ENCODE data around the gene EPYC. TPM values are rescaled to one million over a fixed set of nuclear protein-coding genes. Genes with fewer than 3 reads are reported as not detected.

EPYC gene
- total and polyA plus RNA-seq, 2 of the 13 experiments (the other 11 are each of a cell fraction or from before 2014, with no cell fraction given), result not detected

- Histone ChIP-seq H3K36me3 (replicated peaks in 1 of 2; ENCODE audit: control insufficient read depth in 1 of 2, insufficient read depth in 2 of 2, low read length in 2 of 2) (no peaks in the 10 kb centered on the region), H3K9ac (ENCODE audit: insufficient read depth, low read depth, low read length) (no peak overlapping the region), H3K9me3 (ENCODE audit: low read length) (no peaks in the 10 kb centered on the region), H3K4me2 (ENCODE audit: low read depth, low read length) (no peak overlapping the region), H3K27me3 (ENCODE audit: control insufficient read depth in 1 of 2, insufficient read depth in 2 of 2, low read length in 2 of 2) (no peaks in the 10 kb centered on the region), H2AFZ (ENCODE audit: low read length) (no peak overlapping the region), H3K4me3 (replicated peaks in 1 of 3; ENCODE audit: insufficient read depth in 1 of 3, low read depth in 2 of 3, low read length in 3 of 3) (no peak overlapping the region), H3K4me1 (ENCODE audit: insufficient read depth, low read length) (no peaks in the 10 kb centered on the region), H4K20me1 (ENCODE audit: insufficient read depth, low read length) (no peaks in the 10 kb centered on the region), H3K27ac (ENCODE audit: extremely low read length, insufficient read depth, low read length) (no peak overlapping the region), H3K79me2 (ENCODE audit: insufficient read depth, low read length) (no peaks in the 10 kb centered on the region)
- ChIA-PET CTCF (ENCODE audit: low intra/inter-chr PET ratio, low total read pairs) (no interaction called here), POLR2A (no interaction called here)
- DNase-seq (ENCODE audit: low spot score) (no peak), FAIRE-seq (no peak), ATAC-seq (no peak)
- 70% methylated on average over 7 of the region's 7 CpGs for WGBS (ENCODE audit: low lambda C conversion rate)
- intact Hi-C loops (cut with micrococcal nuclease; ENCODE audit: unreplicated experiment), result no loop called here
- BruUV-seq (replicated peaks), result no TSS peak
- in situ Hi-C loops (cut with HindIII; ENCODE audit: extremely low pct_ligation_motif_present, low pct_unique_long_range_greater_than_20kb), result no loop called here
- no peak for TF ChIP-seq THAP11 (CRISPR knock-in tag; IDR thresholded peaks at IDR 0.05)
- no peak for TF ChIP-seq KLF12 (CRISPR knock-in tag; IDR thresholded peaks at IDR 0.05; ENCODE audit: borderline replicate concordance)
- TF ChIP-seq ZNF333 (CRISPR knock-in tag; IDR thresholded peaks at IDR 0.05; ENCODE audit: borderline replicate concordance), result no peak
- TF ChIP-seq MXD1 (CRISPR knock-in tag; IDR thresholded peaks at IDR 0.05), result no peak
- TF ChIP-seq ZNF33A (CRISPR knock-in tag; IDR thresholded peaks at IDR 0.05; ENCODE audit: borderline replicate concordance), result no peak
- no peak for TF ChIP-seq TERF1 (CRISPR knock-in tag; IDR thresholded peaks at IDR 0.05)
- no peak for TF ChIP-seq SOX13 (IDR thresholded peaks at IDR 0.05)
- no peak for TF ChIP-seq SOX13 (CRISPR knock-in tag; conservative IDR thresholded peaks at IDR 0.05 in 1 of 2, IDR thresholded peaks at IDR 0.05 in 1 of 2)
- TF ChIP-seq ZNF597 (CRISPR knock-in tag; IDR thresholded peaks at IDR 0.05), result no peak
- TF ChIP-seq JUNB (CRISPR knock-in tag; IDR thresholded peaks at IDR 0.05; ENCODE audit: borderline replicate concordance), result no peak
- TF ChIP-seq CTCF (CRISPR knock-in tag; IDR thresholded peaks at IDR 0.05), result no peak
- TF ChIP-seq ZSCAN22 (CRISPR knock-in tag; IDR thresholded peaks at IDR 0.05), result no peak
- TF ChIP-seq ZNF337 (CRISPR knock-in tag; IDR thresholded peaks at IDR 0.05; ENCODE audit: borderline replicate concordance, low read depth), result no peak
- no peak for TF ChIP-seq RXRB (CRISPR knock-in tag; IDR thresholded peaks at IDR 0.05; ENCODE audit: borderline replicate concordance)
- TF ChIP-seq POGZ (CRISPR knock-in tag; IDR thresholded peaks at IDR 0.05), result no peak
- no peak for TF ChIP-seq ZNF431 (CRISPR knock-in tag; IDR thresholded peaks at IDR 0.05; ENCODE audit: borderline replicate concordance, low read depth)
- TF ChIP-seq ZNF768 (CRISPR knock-in tag; IDR thresholded peaks at IDR 0.05), result no peak
- no peak for TF ChIP-seq FOXC1 (CRISPR knock-in tag; IDR thresholded peaks at IDR 0.05; ENCODE audit: borderline replicate concordance)
Measured at GRCh38 chr12:90947869-90948268, 56.9 kb downstream of the EPYC start.
